NCI-H187 treated with DMSO at 0.1 percent for 48 hours (cell line): ENCODE results near the gene FIBCD1.

ENCODE experiments used
- DNase-seq: peaks from one replicate; lab custom pipeline; 2025; lab: John Stamatoyannopoulos, UW

FIBCD1 gene

DNA sequence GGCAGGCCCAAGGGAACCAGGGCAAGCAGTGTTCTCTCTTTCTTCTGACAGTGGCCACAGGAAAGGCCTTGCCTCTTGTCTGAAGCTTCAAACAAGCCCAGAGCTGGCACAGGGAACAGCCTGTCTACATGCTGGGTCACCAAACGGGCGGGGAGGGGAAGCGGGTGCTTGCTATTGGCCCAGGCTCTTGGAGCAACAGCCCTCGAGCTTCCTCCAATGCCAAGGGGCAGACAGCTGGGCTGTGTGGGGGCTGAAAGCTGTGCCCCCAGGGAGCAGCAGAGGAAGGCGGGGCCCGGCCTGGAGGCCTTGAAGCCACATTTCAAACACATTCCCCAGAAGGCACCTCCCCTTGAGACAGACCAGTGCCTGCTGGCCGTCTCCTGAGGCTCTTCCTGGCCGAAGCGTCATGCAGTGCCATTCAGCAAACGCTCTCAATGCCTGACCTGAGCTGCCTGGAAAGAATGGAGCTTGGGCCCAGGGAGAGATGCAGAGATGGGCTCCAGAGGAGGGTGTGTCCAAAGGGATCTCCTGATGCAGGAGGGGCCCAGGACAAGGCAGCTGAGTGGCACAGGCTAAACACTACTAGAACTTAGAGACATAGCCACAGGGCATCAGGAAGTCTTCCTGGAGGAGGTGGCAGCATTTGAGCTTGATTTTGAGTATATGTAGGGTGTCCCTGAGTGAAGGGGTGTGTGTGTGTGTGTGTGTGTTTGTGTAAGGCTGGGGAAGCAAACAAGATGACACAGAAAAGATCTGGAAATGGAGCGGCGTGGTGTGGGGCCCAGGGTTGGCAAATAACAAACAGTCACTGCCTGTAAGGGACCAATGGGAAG lies 2.5 kb downstream of the FIBCD1 start:
- DNase-seq = no peak

DNA sequence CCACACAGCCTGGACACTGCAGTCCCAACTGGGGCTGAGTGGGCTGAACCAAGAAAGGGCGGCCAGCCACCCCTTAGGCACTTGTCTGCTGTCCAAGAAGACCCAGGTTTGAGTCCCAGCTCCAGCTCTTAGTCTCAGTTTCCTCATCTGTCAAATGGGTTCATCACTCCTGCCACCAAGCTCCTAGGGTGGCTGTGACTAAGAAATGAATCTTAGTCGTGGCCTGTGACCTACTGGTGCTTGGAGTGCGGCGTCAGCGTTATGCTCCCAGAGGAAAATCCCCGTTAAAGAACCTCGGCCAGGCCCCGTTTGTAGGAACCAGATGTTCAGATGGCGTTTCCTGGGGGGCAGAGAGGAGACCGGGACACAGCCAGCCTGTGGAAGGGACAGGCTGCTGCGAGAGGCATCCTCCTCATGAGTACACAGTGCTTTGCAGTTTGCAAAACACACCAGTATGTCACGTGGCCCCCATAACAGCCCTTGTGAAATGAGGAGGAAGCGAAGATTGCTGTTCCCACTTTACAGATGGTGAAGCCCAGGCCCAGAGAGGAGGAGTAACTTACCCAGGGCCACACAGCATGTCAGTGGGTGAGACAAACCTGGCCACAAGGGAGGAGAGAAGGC lies 3.3 kb downstream of the FIBCD1 start:
- DNase-seq = no peak

DNA sequence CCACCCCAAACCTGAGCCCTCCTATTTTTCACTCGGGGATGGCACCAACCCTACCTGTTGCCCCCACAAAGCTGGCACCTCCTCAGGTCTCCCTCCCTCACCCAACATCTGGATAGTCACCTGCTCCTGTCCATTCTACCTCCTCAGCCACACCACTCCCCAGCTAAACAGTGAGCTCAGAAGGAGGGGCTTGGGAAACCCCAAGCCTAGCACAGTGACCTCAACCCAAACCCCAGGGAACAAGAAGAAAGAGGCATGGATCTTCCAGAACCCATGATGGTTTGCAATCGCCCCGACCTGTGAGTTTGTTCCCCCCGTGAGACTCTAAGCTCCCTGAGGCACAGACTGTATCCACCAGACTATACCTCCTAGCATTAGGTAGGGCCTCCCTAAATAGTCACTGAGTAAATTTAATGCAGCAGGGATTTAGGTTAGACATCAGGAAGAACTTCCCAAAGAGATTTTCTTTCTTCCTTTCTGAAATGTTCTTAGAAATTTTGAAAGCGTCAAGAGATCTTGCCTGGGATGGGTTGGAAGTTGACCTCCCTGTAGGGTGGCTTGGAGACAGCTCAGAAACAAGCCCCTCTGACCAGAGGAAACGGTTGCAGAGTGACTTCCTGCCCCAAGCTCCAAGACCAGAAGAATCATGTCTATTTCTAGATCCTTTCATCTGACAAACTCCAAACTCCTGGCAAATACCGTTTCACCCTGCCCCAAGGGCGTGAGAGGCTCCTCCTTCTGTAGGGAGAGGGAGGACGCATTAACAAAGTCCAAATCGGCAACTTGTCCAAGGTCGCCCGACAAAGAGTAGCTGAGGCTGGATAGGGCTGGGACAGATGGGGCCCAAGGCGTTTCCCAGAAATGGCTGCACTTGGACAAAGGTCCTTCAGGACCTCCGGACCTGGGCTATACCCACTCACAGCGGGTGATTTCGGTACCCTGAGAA lies 4.1 kb downstream of the FIBCD1 start:
- no peak for DNase-seq

DNA sequence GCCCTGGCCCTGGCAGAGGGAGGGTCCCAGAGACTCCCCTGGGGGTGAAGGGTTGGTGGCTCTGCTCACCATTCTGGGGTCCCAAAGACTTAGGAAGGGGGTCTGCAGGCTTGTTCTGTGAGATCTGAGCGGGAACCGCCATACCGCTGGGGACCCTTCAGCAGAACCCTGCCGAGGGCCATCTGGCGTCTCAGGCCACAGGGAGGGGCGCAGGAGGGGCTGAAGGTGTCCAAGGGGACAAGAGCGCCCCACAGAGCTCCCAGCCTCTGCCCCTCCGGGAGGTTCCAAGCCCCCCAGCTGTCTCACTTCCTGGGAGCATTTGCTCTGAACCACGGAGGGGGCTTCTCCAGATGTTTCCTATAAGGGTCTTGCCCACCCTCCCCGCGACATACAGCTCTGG lies 4.8 kb downstream of the FIBCD1 start:
- DNase-seq = no peak

DNA sequence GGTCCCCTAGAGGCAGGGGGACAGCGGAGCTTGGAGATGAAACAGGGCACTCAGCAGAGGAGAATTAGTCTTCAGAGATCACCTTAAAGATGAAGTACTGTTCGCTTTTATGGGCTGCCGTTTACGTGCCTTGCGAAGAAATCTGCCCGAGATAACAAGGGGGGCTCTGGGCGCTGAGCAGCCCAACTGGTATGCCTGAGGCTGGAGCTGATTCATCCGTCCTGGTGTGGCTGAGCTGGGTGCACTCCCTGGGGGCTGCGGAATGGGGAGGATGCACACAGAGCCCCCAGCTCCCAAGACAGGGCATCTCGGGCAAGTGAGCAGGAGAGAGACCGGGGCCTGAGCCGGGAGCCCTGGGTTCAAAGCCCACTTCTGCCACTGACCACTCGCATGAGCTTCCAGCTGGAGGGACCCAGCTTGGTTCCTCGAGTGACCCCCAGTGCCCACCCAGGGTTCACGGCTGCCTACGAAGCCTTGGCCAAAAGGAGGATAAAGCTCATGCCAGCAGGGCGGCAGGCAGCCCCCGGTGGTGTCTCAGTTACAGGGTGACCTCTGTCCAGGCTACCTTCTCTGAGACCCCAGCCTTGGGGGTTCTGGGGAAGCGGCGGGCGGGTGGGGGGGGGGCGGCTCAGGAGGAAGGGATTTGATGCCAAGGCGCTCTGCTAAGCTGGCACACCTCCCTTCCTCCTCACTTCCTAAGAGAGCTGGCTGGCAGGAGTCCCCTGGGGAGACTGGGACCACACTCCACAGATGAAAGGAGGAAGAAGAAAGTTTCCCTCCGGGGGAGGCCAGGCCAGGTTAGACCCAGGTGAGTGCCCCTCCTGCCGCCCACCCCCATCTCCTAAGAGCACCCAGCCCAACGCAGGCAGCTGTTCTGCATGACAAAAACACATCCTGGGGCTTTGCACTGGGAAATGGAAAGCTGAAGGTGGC lies 5.7 kb downstream of the FIBCD1 start:
- no peak for DNase-seq

DNA sequence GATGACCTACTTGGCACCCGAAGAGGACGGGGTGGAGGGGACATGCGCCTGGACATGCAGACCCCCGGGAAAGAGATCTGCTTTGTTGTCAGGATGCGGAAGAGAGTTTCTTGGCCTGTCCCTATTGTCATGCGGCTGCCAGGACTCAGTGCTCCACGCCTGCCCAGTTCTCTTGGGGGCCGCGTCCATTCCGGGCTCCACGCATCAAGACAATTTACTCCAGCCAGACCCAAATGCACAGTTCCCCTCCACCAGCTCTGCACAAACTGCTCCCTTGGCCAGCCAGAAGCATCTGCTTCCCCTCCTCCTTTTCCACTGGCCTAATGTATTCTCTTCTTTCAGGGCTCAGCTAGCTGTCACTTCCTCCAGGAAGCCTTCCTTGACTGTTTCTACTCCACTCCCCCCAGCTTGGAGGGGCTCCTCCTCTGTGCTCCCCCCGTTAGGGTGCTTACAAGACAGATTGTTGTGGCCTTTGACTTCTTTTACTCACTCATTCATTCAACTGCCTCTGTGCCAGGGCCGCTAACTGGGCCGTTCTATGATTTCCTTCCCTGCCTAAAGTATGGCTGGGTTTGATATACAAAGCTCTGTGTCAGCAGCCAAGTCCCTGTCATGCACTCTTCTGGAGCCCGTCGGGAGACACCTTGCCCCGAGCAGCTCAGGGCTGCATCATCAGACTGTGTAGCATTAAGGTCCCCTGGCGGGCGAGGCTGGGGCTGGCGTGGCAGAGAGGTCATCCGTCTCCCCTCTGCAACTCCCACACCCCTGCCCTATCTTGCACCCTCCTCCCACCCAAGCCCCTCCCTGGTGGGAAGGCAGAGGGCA lies 6.6 kb downstream of the FIBCD1 start:
- no peak for DNase-seq

DNA sequence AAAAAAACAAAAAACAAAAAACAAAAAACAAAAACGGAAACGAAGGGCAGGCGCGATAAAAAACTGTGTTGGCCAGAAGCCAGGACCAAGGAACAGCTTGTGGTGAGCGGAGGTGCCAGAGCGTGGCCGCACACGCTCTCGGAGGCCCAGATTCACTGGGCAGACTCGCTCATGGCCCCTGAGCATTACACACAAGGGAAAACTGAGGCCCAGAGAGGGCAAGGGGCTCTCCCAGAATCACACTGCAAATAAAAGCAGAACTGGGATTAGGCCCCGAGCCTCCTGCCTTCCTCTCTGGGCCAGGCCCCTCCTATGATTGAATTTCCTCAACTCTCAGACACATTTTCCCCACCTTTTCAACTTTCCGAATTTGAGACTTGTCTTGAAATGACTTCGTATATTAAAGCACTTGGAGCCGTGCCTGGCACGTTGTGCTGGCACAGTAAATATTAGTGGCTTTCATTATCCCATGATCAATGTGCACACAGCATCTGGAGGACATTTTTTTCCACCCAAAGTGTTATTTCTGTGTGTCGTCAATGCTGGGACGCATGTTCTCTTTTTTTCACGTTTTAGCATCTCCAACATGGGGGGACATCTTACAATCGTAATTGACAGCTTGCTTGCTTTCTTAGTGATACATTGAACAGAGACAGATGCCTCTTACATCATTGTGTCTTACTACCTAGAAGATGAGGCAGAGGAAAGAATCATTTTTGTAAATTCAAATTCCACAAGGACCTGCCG lies 7.4 kb downstream of the FIBCD1 start:
- DNase-seq = no peak

DNA sequence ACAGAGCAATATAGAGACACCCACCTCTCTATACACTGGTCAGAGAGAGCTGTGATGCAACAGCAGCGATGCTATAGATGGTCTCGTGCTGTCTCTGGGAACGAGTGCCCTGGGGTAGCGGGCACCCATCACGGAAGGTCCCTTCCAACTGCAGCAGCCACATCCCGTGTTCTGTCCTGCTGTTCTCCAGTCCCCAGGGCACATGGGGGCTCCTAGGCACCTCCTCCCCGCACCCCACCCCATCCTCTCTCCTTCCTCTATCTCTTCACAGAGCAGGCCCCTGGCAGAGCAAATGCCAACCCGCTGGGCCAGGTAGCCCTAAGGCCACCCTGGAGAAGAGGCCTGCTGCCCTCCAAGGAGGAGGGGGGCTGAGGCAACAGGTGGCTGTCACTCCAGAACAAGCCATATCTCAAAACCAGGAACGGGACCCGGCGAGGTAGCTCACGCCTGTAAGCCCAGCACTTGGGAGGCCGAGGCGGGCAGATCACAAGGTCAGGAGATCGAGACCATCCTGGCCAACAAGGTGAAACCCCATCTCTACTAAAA lies 8.2 kb downstream of the FIBCD1 start:
- DNase-seq = no peak

DNA sequence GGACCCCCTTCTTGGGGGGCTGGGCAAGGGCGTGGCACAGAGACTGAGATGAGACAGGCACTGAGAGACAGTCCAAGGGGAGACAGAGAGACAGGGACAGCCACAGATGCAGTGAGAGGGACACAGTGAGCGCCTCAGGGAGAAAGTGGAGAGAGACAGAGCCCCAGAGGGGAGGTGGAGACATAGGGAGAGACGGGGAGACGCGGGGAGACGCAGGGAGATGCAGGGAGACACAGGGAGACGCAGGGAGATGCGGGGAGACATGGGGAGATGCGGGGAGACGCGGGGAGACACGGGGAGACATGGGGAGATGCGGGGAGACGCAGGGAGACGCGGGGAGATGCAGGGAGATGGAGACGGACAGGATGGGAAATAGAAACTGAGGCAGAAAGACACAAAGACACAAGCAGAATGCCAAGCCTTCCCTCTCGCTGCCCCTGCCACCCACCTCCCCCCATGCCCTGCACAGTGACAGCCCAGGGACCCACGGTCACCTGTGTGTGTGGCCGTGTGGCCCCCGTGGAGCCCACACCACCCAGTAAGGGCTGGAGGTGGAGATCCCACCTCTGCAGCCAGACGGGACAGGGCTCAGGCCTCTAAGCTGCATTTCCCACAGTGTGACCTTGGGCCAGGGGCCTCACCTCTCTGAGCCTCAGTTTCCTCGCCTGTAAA lies 8.8 kb downstream of the FIBCD1 start:
- no peak for DNase-seq

DNA sequence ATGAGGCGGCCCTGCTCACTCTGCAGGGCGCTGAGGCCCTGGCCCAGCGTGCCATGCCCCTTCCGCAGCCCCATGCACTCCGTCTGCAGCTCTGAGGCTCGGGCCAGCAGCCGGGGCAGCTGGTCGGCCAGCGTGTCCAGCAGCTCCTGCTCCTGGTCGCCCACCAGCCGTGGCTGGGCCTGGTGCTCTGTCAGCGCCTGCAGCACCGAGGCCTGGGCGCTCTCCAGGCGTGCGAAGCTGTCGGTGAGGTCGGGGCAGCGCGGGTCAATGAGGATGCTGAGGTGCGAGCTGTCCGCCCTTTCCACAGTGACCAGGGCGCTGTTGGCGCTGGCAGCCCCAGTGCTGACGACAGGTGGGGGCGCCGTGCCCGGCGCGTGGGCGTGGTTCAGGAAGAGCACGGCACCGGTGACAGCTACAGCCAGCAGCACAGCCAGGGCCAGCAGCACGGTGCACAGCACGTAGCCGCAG lies 9.4 kb downstream of the FIBCD1 start:
- no peak for DNase-seq

DNA sequence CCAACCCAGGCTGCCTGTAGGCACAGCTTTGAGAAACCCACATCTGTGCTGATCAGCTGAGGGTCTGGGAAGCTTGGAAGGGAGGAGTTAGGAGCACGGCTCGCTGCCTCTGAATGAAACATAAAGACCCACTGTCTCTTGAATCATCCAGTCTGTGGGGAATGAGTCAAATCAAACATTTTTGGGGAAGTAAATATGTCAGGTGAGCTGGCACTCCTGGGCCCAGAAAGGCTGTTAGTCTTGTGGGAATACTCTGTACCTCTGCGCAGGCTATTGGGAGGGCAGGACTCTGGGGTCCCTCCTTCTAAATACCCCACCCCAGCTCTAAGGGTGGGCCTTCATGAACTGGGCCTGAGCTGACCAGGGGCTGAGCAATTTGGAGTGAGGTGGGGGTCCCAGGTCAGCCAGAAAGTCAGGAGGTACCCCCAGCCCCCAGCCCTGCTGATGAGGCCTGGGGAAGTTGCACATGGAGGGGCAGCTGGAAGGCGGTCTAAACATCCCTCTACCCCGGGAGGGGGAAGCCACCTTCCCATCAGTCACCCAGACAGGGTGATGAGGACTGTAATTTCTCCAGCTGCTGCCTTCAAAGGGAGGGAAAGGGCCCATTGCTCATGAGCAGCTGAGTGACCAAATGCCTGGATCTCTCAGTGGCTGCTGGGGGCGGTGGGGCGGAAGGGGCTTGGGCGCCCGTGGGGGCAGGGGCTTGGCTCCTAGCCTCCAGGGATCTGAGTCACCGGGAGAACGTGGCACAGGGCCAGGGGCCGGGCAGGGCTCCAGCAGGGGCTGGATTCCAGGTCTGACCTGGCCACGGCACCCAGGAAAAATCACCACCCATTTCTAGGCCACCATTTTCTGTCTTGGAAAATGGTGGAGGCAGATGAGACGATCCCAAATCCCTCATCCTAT lies 10.8 kb downstream of the FIBCD1 start:
- DNase-seq = no peak

DNA sequence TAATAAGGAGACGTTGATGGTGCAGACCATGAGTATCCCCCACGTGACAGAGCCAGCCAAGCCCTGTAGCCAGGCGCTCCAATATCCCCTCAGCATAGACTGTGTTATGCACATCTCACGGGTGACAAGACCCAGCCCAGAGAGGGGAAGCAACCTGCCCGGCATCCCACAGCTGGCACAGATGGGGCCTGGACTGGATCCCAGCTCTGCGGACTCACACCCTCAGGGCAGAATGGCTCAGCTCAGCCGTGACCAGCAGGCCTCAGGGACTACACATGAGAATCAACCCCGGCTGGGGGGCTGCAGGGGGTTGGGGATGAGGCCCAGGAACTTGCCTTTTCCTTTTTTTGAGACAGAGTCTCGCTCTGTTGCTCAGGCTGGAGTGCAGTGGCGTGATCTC lies 11.7 kb downstream of the FIBCD1 start:
- no peak for DNase-seq

DNA sequence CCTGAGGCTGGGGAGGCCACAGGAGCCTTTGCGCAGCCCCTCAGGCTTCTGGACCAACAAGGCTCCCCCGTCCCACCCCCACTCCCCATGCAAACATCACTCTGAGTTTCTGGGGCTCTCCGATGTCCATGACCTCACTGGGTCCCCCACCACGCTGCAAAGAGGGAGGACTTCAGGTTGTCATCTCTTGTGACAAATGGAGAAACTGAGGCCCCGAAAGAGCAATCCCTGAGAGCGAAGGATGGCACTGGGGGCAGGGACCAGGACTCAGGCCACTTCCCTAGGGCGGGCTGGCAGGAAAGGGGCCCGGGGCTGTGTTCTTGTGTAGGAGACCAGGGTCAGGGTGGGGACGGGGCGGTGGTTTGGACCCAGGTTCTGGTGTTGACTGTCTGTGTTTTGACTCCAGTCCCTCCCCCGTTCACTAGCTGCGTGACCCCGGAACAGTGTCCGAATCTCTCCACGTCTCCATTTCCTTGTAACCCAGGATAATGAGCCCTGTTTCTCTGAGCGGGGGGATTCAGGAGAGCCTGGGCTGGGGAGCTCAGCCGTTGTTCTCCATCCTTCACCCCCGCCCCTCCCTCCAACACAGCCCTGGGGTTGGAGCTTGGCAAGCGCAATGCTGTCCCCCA lies 13.9 kb downstream of the FIBCD1 start:
- no peak for DNase-seq

DNA sequence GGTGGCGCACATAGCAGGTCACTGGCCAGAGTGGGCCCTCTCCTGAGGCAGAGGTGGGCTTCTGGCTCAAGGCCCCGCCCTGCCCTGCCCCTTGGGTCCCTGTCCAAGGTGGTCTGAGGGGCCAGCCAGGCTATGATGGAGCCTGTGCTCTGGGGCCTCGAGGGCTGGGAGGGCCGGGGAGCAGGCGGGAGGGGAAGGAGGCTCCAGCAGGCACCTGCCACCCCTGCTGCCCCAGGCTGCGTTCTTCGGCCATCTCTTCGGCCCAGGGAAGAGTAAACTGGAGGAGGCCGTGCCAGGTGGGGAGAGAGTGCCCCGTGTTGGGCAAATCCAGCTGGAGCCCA lies 14.6 kb downstream of the FIBCD1 start:
- no peak for DNase-seq

DNA sequence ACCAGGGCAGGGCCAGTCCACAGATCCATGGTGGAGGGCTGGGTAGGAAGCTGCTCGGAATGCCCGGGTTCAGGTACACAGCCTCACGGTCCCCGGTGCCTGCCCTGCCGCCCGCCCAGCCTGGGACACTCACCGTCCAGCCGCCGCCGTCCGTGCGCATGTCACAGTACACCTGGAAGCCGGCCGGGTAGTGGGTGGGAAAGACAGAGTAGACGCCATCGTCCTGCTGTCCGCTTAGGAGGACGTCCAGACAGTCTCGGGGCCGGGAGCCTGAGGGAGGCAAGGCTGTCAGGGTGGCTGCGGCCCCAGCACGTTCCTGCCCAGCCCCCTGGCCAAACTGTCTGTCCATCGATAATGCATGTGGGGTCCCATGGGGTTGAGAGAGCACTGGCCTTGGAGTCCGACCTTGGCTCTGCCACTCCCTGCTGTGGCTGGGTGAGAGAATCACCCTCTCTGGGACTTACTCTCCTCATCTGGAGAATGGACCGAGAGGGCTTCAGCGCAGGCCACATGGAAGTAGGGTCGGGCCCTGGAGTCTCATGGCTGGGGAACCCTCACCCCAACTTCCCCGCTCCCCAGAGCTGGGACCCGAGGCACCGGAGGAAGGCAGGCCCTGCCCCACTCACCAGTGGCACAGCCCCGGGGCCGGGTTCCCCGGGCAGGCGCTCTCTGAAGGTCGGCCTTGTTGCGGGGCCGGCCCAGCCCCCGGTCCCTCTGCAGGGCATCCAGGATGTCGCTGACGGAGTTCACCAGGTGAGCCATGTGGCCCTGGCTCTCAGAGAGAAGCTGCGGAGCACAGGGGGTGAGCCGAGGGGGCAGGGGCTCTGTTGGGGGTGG lies 15.2 kb downstream of the FIBCD1 start:
- DNase-seq = no peak

DNA sequence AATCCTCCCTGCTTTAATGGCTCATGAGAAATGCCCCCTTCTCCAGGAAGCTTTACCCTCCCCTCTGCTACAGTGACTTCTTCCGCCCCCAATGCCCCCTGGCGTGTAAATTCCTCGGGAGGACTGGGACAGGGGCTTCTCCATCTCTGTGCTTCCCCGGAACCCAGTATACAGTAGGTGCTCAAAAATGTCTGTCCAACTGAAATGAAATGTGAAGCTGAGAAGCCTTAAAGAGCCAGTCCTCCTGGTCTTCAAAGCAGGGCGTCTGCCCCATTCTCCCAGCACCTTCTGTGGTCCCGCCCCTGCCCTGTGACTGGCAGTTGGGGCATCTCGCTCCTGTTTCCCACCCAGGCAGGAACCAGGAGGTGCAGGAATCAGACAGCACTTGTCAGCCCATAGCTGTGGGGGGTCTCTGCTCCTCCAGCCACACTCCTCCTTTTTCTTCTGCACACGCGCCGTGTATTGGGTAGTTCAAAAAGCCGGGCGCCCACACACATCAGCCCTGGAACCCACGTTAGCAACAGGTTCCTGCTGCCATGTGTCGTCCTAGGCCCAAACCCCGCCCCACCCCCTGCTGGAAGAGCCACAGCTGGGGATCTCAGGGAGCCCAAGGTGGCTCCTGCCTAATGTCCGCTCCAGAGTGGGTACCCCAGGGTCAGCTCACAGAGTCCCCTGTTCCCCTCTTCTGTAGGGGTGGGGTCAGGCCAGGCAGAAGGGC lies 16.0 kb downstream of the FIBCD1 start:
- DNase-seq = no peak
